Ramos (cell line): ENCODE results near the gene PSMD2.

Experiments
- in situ Hi-C: fragments of 300-500 bp; cut with MboI; formaldehyde crosslinking; loops from one replicate; pipeline ENCODE4 v1.14.3; 2022; ENCODE audit warnings: low sequenced_read_pairs; ENCODE audit not compliant: unreplicated experiment

PSMD2 gene

DNA sequence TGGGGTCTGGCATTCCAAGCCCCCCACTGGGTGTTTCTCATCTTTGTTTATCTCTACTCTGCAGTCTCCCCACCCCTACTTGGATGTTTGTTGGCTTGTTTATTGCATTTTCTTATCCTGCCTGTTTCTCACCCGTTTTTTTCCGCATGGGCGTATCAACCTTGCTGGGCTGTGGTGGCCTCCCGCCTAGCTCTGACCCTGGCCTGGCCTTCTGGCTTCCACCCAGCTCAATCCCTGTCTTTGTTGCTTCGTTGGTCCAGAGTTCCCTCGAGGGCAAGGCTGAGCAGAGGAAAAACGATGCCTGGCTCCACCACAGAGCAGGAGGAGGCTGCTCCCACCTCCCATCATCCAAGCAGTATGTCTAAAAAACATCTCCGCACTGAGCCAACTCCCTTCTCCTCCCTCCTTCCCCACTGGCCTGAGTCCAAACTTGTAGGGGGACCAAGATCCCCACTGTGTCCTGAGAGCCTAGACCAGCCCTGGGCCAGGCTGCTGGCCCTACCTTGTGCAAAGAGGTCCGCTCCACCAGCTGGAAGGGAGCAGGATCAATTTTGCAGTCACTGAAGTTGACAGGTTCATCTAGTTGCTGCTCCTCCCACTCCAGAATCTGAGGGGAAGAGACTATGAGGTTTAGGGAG, 52.6 kb downstream of the PSMD2 start:
- in situ Hi-C loops: no loop called here

DNA sequence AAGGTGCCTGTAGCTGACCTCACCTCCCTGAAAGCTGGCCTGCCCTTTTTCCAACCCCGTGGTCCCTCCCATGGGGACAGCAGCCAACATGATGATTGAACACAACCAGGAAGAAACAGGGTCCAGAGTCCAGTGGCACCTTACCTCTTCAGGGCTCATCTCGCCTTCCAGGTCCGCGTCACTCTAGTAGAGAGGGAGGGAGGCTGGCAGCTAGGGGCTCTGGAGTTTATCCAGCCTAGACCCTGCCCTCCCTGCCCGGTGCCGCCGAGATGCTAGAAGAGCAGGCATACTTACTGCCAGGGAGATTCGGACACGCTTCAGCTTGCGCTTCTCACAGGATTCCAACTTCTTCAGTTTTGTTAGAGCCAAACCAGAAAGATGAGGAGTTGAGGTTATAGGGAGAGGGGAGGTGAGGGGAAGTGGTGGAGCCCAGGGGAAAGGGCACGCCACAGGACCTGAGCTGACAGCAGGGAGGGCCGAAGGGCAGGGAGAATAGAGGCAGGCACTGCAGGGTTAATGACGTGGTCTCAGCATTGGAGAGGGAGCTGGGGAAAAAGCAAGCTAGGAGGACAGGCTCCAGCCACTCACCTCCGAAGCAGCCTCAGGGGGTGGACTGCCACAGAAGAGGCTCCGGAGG, 53.2 kb downstream of the PSMD2 start:
- in situ Hi-C loops: no loop called here

DNA sequence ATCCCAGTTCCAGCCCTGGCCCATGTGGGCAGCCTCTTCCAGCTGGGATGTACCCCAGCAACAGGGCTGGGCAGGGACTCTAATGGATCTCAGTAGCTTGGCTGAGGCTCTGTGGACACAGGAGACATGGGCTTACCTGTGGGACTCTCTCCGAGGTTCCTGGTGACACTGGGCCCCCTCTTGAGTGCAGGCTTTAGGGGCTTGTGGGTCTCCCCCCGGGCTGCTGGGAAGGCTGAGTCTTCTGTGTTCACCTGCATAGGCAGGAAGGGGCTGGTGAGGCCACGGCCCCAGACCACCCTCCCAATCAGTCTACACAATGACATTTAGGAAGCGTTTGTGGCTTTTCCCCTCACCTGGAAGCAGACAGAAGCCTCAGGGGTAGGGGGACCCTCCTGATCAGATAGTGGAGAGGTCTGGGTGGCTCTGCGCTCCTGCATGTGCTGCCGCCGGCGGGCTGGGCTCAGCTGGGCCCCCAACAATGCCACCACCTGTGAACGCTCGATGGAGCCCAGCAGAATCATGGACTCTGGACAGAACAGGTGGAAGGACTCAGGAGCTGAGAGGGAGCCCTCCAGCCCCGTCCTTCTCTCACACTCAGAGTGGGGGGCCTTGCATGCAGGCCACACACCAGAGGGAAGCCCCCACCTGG, 54.0 kb downstream of the PSMD2 start:
- in situ Hi-C loops: no loop called here

DNA sequence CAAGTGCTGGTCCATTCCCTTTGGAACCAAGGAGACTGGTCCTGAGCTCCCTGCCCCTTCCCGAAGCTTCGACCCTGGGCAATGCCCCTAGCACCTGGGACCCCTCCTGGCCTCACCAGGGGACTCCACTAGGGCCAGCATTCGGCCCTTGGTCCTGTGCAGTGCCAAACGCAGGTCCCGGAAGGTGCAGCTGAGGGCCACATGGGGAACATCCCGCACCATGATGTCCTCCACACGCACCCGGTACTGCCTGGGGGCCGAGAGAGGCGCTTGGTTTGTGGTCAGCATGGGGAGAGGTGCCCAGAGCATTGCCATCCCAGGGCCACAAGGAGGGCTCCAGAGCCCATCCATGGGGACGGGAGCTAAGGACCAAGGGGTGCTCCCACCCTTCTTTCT, 54.5 kb downstream of the PSMD2 start:
- in situ Hi-C loops: no loop called here

DNA sequence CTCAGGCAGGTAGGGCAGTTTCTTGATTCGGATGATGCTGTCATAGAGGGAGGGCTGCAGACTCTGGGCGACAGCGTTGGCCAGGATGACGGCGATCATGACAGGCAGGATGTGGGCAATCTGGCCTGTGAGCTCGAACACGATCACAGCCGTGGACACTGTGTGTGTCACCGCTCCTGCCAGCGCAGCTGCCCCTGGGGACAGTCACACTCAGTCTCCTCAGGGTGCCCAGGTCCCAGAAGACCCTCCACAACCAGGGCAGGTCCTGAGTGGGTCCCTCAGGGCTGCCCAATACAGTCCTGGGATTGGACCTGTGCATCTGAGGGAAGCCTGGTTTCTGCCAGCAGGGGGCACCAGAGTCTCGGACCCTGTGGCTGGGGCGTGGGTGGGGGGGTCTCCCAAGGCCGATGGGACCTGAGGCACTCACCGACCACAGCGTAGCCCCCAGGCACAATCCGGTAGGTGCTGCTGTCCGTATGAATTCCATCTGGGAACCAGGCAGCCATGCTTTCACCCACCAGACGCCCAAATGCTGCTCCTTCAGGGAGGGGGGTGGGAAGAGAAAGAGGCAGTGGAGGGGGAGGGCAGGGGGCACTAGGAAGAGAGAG, 55.2 kb downstream of the PSMD2 start:
- in situ Hi-C loops: no loop called here

DNA sequence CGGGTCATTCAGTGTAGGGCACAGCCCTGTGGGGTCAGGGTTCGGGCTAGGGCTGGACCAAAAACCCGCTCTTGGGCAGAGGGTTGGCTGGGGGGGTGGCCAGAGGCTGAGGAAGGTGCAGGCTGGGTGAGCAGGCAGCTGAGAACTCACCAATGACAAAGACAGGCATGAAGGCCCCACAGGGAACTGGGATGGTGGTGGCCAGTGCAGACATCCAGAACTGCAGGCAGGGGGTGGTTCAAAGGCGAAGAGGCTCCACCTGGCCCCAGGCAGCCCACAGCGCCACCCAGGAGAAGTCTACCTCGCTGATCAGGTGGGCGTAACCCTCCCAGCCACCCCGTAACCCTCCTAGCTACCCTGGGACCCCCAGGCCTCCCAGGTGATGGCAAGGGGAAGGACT, 55.7 kb downstream of the PSMD2 start:
- in situ Hi-C loops: no loop called here

DNA sequence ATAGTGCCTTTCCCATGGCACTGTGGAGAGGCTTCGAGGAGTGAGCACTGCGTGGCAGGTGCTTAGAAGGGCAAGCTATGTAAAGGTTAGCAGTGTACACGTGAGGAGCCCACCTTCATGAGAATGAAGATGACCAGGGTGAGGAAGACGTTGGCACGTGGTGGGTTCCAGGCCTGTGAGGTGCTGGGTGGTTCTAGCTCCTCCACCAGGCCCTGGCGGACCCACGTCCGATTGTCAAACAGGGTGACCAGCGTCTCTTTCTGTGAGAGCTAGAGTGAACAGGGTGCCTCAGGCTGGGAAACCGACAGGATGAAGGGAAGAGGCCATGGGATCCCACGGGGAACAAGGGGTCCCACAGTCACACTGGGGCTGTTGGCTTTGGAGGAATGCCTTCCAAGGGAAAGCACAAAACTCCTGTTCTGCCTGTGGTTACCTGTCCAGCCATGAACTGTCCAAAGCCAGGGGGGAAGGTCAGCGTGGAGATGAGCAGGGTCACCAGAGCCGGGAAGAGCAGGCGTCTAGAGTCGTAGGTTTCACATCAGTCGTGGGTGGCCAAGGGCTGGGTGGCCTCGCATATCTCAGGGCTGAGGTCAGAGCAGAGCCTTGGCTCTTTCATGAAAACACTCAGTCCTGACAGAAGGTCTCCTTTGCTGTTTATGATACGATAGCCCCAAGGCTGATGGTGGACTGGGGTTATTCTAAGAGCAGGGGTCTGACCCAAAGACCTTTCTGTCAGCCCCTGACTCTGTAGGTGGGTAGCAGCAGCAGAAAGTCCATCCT, 56.4 kb downstream of the PSMD2 start:
- in situ Hi-C loops: no loop called here

DNA sequence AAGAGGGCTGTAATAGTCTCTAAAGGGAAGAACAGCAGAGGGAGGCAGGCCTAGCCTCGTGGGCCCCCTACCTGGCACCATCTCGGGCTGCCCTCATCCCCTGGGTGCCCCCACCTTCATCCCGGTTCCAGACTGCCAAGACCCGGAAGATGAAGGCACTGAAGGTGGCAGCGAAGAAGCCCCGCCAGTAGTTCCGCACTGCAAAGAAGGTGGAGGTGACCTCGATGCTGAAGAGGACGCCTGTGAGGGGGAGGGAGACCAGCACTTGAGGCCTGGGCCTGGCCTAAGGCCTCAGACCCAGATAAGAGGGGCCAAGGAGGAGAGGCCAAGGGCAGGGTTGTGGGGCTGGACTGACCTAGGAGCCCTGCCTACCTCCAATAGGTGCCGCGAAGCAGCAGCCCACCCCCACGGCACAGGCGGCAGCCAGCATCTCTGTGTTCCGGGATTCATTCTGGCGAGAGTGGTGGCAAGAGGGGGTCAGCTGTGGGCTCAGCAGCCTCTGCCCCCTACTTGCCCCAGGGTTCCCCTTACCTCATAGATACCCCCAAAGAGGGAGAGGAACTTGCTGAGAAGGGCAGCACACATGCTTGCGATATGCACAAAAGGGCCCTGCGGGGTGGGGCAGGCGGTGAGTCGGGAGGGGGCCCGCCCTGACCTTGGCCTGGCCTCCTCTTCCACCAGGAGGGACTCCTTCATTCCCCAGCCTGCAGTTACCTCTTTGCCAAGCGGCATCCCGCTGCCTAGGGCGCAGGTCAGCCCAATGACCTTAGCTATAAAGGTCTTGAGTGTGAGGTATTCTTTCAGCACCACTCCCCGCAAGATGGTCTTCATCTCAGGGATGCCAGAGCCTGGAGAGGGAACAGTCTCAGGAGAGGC, 58.4 kb downstream of the PSMD2 start:
- in situ Hi-C loops: no loop called here

DNA sequence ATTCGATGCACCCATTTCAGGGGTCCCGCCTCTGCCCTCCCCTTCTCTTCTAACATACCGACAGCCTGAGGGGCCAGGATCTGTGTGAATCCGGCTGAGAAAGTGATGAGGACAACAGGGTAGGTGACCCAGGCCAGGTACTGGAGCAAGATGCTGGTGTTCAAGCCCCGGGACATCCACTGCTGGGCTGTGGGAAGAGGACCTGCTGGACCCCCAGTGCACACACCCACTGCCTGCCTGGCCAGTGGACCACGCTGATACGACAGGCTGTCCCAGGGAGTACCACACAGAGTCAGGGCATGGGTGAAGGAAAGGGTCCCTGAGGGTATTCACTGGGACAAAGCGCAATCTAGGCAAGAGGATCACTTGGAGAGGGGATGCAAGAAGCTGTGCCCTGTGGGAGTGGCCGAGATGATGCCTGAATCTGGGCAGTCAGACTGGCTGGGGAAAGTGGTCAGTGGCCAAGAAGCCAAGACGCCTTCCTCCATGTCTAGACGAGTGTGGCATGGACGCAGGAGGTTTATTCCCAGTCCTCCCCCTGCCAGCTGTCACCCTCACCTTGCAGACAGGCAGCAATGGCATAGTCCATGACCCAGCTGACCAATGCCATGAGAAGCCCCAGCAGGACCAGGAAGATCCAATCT, 59.2 kb downstream of the PSMD2 start:
- in situ Hi-C loops: no loop called here
